HG02588 (cell line): Measurements from ENCODE around the gene SLC16A1.
"Not testable (repeated sequence)": the region's sequence is repeated elsewhere in the genome, so short reads cannot be mapped to it uniquely, and the experiment has no call there.

Source experiments
- ATAC-seq: cut with Tn5 transposase; IDR thresholded peaks from one replicate; pipeline ENCODE4 v1.9.1; 2021; ENCODE audit warnings: mild to moderate bottlenecking, moderate library complexity; ENCODE audit not compliant: unreplicated experiment

SLC16A1 gene

GRCh38 chr1:112955773-112956543, at the start of gene SLC16A1:
Gene SLC16A1, minus strand, starts transcription at chr1:112956196. Its CDS starts 26,888 bp downstream, at chr1:112929308.
- peak; percentile 75 for ATAC-seq

GRCh38 chr1:113003751-113004690, 48.0 kb upstream of the SLC16A1 start:
- no peak for ATAC-seq

GRCh38 chr1:113002297-113002696, 46.3 kb upstream of the SLC16A1 start:
- no peak for ATAC-seq

GRCh38 chr1:112998592-112999235, 42.7 kb upstream of the SLC16A1 start:
- ATAC-seq: no peak

- ATAC-seq: no peak
Observed at GRCh38 chr1:112997781-112998180, 41.8 kb upstream of the SLC16A1 start.

- no peak for ATAC-seq
Observed at GRCh38 chr1:112995890-112996289, 39.9 kb upstream of the SLC16A1 start.

GRCh38 chr1:112995021-112995420, 39.0 kb upstream of the SLC16A1 start:
- ATAC-seq: not testable (repeated sequence)

GRCh38 chr1:112992780-112993179, 36.8 kb upstream of the SLC16A1 start:
- ATAC-seq: no peak

- ATAC-seq: no peak
Observed at GRCh38 chr1:112991402-112992120, 35.6 kb upstream of the SLC16A1 start.

- ATAC-seq: no peak
Observed at GRCh38 chr1:112990271-112990670, 34.3 kb upstream of the SLC16A1 start.

GRCh38 chr1:112988367-112988766, 32.4 kb upstream of the SLC16A1 start:
- no peak for ATAC-seq

GRCh38 chr1:112985123-112985522, 29.1 kb upstream of the SLC16A1 start:
- peak; percentile 83 for ATAC-seq

GRCh38 chr1:112983537-112984131, 27.6 kb upstream of the SLC16A1 start:
- no peak for ATAC-seq

GRCh38 chr1:112982853-112983536, 27.0 kb upstream of the SLC16A1 start:
- ATAC-seq: no peak

GRCh38 chr1:112982328-112982727, 26.3 kb upstream of the SLC16A1 start:
- ATAC-seq: no peak

- not testable (repeated sequence) for ATAC-seq
Observed at GRCh38 chr1:112981834-112982233, 25.8 kb upstream of the SLC16A1 start.

- ATAC-seq: no peak
Observed at GRCh38 chr1:112981426-112981825, 25.4 kb upstream of the SLC16A1 start.

GRCh38 chr1:112975336-112975735, 19.3 kb upstream of the SLC16A1 start:
- ATAC-seq: no peak

- ATAC-seq: no peak
Observed at GRCh38 chr1:112974646-112975045, 18.6 kb upstream of the SLC16A1 start.

GRCh38 chr1:112973788-112974187, 17.8 kb upstream of the SLC16A1 start:
- ATAC-seq: no peak
